Upper lobe of right lung (tissue), 1 donor: ENCODE data around the gene SYT11. TPM values are rescaled to one million over a fixed set of nuclear protein-coding genes. Genes with fewer than 3 reads are reported as not detected.

Experiments
- ATAC-seq: fragments of 200-7000 bp; cut with Tn5 transposase; one replicate; pipeline ENCODE4 v1.9.1; 2020; ENCODE audit warnings: mild to moderate bottlenecking, moderate library complexity
- DNase-seq: peaks from one replicate; pipeline ENCODE4 v3.0.0-alpha.2; 2020
- H3K27ac ChIP-seq: fragments of 200-600 bp; one replicate; pipeline ENCODE4 v1.8.0; 2022
- H3K27me3 ChIP-seq: fragments of 200-600 bp; one replicate; pipeline ENCODE4 v1.8.0; 2022; ENCODE audit warnings: mild to moderate bottlenecking
- H3K36me3 ChIP-seq: fragments of 200-600 bp; one replicate; pipeline ENCODE4 v1.8.0; 2022
- H3K4me1 ChIP-seq: fragments of 200-600 bp; one replicate; pipeline ENCODE4 v1.8.0; 2022
- H3K4me3 ChIP-seq: fragments of 200-600 bp; one replicate; pipeline ENCODE4 v1.8.0; 2022; ENCODE audit warnings: mild to moderate bottlenecking
- H3K9me3 ChIP-seq: fragments of 200-600 bp; one replicate; pipeline ENCODE4 v1.8.0; 2022
- CTCF ChIP-seq: fragments of 200-600 bp; IDR thresholded peaks from one replicate; pipeline ENCODE4 v1.8.0; 2022; ENCODE audit warnings: antibody characterized with exemption
- intact Hi-C: fragments of 100-400 bp; cut with DNase I; formaldehyde crosslinking; loops from one replicate; pipeline ENCODE4 v1.11.0; 2022
- long read RNA-seq: library from polyadenylated mRNA; unstranded; transcript quantifications from one replicate; pipeline ENCODE4 v2.0.0, GENCODE V29; 2021
- total RNA-seq: library from RNA; stranded (reverse); fragmentation: NEBNext Ultra II Directional; extraction: Animal tissue kit (Norgen Biotek cat#: 25700); gene quantifications from one replicate; pipeline ENCODE4 v1.2.1, GENCODE V29; 2021
- donor health status: DM: no; HTN: yes; CAD: no; lungs with severe emphysema.

Gene SYT11
- 8.9 TPM for total RNA-seq
- long read RNA-seq, full-length matches to known transcripts = 7 of 13 reads
- long read RNA-seq, partial matches to known transcripts = 1 of 13 reads
- long read RNA-seq, other reads (novel, unspliced or antisense) = 5 of 13 reads

DNA sequence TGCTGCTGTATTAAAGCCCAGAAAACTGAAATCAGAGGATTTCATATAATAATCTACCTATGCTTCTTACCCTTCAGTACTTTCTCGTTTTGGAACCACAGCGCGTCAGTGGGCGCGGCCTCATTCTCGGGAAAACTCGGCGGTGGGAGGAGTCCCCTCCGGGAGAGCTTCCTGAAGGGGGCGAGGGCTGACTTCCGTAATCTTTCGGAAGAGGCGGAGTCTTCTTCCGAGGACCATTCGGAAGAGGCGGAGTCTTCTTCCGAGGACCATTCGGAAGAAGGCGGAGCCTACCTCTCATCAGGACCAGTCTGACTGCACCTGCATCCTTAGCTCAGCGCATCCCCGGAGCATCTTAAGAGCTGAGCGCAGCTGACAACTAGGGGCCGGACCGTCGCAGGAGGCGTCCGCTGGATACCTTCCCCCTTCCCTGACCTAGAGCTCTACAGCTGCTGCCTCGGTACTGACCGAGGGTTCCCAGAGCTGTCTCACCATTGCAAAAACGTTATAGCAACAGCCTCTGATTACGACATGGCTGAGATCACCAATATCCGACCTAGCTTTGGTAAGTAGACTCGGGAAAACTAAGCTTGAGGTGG is at the start of gene SYT11:
TSS of gene SYT11 (plus strand) at position 334 of the 596 bp plus-strand sequence. CDS start at position 529, 195 bp downstream.
- H3K9me3 ChIP-seq = no peaks in the 10 kb centered on the region
- peaks cover 19% of the 10 kb centered on the region for H3K4me1 ChIP-seq
- peak within 1 kb of the TSS; percentile 83 for H3K27ac ChIP-seq
- intact Hi-C loops = no loop called here
- peak within 1 kb of the TSS; percentile 61 for H3K4me3 ChIP-seq
- H3K36me3 ChIP-seq = peaks cover 12% of the 10 kb centered on the region
- TF ChIP-seq CTCF = no peak
- no peaks in the 10 kb centered on the region for H3K27me3 ChIP-seq
- peak; percentile 96 for ATAC-seq
- DNase-seq = peak; percentile 96

GRCh38 chr1:155812878-155813277 is 46.5 kb upstream of the SYT11 start:
- ATAC-seq = no peak
- Histone ChIP-seq H3K4me1 (no peaks in the 10 kb centered on the region), H3K4me3 (no peak overlapping the region), H3K36me3 (peaks cover 85% of the 10 kb centered on the region), H3K9me3 (no peaks in the 10 kb centered on the region), H3K27ac (no peak overlapping the region), H3K27me3 (no peaks in the 10 kb centered on the region)
- TF ChIP-seq CTCF = no peak
- intact Hi-C loops = no loop called here
- no peak for DNase-seq

DNA sequence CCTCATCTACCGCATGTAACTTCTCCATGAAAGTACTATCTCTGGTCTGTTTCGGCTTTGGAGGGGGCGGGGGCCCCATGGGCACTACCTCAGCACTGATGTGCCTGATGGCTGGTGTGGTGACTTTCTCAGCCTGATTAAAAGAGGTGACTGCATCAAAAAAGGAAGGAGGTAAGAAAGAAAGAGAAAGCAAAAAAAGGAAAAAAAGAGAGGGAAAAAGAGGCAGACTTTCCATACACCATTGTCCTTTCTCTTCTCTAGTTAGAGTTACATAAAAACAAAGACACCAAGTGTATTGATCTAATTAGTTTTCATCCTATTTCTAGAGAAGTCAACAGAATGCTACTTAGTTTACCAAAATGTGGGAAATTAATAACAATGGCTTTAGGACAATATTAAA is 45.7 kb upstream of the SYT11 start:
- no peak overlapping the region for H3K4me3 ChIP-seq
- intact Hi-C loops = no loop called here
- no peaks in the 10 kb centered on the region for H3K9me3 ChIP-seq
- DNase-seq (no peak), ATAC-seq (no peak)
- H3K36me3 ChIP-seq = peaks cover 86% of the 10 kb centered on the region
- H3K4me1 ChIP-seq = no peaks in the 10 kb centered on the region
- no peak for TF ChIP-seq CTCF
- H3K27ac ChIP-seq = no peak overlapping the region
- no peaks in the 10 kb centered on the region for H3K27me3 ChIP-seq

- Histone ChIP-seq H3K36me3 (peaks cover 99% of the 10 kb centered on the region), H3K4me3 (no peak overlapping the region), H3K27ac (no peak overlapping the region), H3K27me3 (no peaks in the 10 kb centered on the region), H3K4me1 (no peaks in the 10 kb centered on the region), H3K9me3 (no peaks in the 10 kb centered on the region)
- DNase-seq = no peak
- intact Hi-C loops = no loop called here
- TF ChIP-seq CTCF = no peak
- ATAC-seq = no peak
Measured at GRCh38 chr1:155816351-155816750, 43.0 kb upstream of the SYT11 start.

GRCh38 chr1:155827450-155827849 is 31.9 kb upstream of the SYT11 start:
- no peaks in the 10 kb centered on the region for H3K4me1 ChIP-seq
- intact Hi-C loops = no loop called here
- peaks cover 46% of the 10 kb centered on the region for H3K36me3 ChIP-seq
- ATAC-seq (no peak), DNase-seq (no peak)
- H3K4me3 ChIP-seq = no peak overlapping the region
- no peak overlapping the region for H3K27ac ChIP-seq
- no peaks in the 10 kb centered on the region for H3K27me3 ChIP-seq
- TF ChIP-seq CTCF = no peak
- H3K9me3 ChIP-seq = no peaks in the 10 kb centered on the region
